Ascending aorta (tissue), 2 donors: ENCODE results near the gene PRKAG2. TPM values are rescaled to one million over a fixed set of nuclear protein-coding genes. Genes with fewer than 3 reads are reported as not detected.
"Not testable (repeated sequence)": the region's sequence is repeated elsewhere in the genome, so short reads cannot be mapped to it uniquely, and the experiment has no call there.

ENCODE experiments used
- DNase-seq, 2 donors: peaks; one replicate each; pipeline ENCODE4 v3.0.0-alpha.2; 2019; ENCODE audit warnings: low spot score in 2 of 2
- H3K27ac ChIP-seq, 2 donors: fragments of 200-600 bp; sonication (generic); one replicate each; pipeline ENCODE4 v1.5.1; 2016 to 2017; ENCODE audit warnings: mild to moderate bottlenecking in 1 of 2
- H3K27me3 ChIP-seq: fragments of 200-600 bp; sonication (generic); one replicate; pipeline ENCODE4 v1.5.1; 2017
- H3K36me3 ChIP-seq, 2 donors: fragments of 200-600 bp; sonication (generic); one replicate each; pipeline ENCODE4 v1.5.1; 2016
- H3K4me1 ChIP-seq, 2 donors: fragments of 200-600 bp; sonication (generic); one replicate each; pipeline ENCODE4 v1.5.1; 2016 to 2017; ENCODE audit warnings: mild to moderate bottlenecking in 1 of 2
- H3K4me3 ChIP-seq, 2 donors: fragments of 200-600 bp; sonication (generic); one replicate each; pipeline ENCODE4 v1.5.1; 2016 to 2017; ENCODE audit warnings: mild to moderate bottlenecking in 1 of 2
- H3K9me3 ChIP-seq, 2 donors: fragments of 200-600 bp; sonication (generic); one replicate each; pipeline ENCODE4 v1.5.1; 2016
- CTCF ChIP-seq, 3 experiments: fragments of 200-600 bp in 2 of 3; fragments of 450-650 bp in 1 of 3; sonication (generic) in 2 of 3; IDR thresholded peaks; one replicate each; pipeline ENCODE4 v1.5.1; 2016 to 2019; ENCODE audit warnings: antibody characterized with exemption in 3 of 3, mild to moderate bottlenecking in 1 of 3, moderate library complexity in 1 of 3
- intact Hi-C: fragments of 100-400 bp; cut with DNase I; formaldehyde crosslinking; loops from one replicate; pipeline ENCODE4 v1.15.1; 2023
- total RNA-seq: library from RNA; depleted of rRNA; stranded (reverse); fragments of >200 nt; gene quantifications from one replicate; pipeline ENCODE4 v1.1.0, GENCODE V29; 2016

Gene PRKAG2
- total RNA-seq, 1 donor from 2014 or later, result 26.7 TPM

DNA sequence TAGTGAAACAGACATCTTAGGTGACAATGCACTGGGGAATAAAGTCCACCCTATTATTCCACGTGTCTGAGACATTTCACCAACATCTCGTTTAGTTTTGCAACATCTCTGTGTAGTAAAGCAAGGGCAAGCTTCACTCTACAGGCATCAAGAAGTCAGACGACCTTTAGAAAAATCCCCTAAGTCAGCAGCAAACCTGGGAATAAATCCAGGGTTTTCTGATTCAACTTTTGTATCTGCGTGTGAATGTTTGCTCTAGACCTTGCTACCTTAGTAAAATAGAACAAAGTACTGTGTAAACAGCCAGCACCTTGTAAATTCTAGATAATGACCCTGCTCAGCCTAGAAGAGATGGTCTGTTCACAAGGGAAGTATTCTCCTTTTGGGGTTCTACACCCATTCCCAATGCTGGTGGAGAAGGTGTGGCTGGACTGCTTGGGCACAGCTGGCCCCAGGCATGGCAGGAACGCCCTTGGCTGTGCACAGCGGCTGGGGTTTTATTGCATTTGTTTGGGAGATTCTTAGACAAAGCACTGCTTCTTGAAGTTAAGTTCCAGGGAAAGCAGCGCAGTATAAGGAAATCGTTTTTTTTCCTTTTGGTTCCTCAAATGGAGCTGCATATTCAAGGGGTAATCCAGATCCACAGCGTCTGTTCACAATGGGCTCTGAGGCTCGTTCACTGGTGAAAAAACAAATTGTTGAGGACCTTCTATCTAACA lies 41.0 kb upstream of the PRKAG2 start:
- TF ChIP-seq CTCF (IDR thresholded peaks at IDR 0.05), result no peak
- Histone ChIP-seq H3K36me3 (no peaks in the 10 kb centered on the region), H3K27ac (no peak overlapping the region), H3K4me3 (no peak overlapping the region), H3K27me3 (no peaks in the 10 kb centered on the region), H3K9me3 (no peaks in the 10 kb centered on the region), H3K4me1 (no peaks in the 10 kb centered on the region)
- intact Hi-C loops, result no loop called here
- DNase-seq, result peak in 1 of 2 donors; percentile 34

DNA sequence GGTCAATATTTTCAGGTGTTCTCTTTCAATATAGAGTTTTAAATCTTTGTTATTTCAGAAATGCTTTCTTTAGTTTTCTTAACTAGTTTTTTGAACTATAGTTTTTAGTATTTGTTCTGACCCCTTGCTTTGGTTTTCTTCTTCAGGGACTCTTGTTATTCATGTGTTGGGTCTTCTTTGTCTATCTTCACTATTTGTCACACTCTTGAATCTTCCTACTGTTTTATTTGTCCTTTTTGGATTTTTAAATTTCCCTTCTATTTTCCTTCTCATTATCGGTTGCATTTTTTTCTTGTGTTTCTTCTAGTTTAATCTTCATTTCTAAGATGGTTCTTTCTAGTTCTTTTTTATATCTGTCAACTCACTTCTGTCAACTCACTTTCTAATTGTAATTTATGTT lies 37.1 kb upstream of the PRKAG2 start:
- Histone ChIP-seq H3K36me3 (no peaks in the 10 kb centered on the region), H3K4me1 (no peaks in the 10 kb centered on the region), H3K4me3 (no peak overlapping the region), H3K9me3 (no peaks in the 10 kb centered on the region), H3K27ac (no peak overlapping the region), H3K27me3 (no peaks in the 10 kb centered on the region)
- TF ChIP-seq CTCF (IDR thresholded peaks at IDR 0.05), result no peak
- intact Hi-C loops, result no loop called here
- DNase-seq, result no peak

GRCh38 chr7:151910655-151911054 lies 33.7 kb upstream of the PRKAG2 start:
- H3K4me1 ChIP-seq, intact Hi-C loops, H3K27me3 ChIP-seq, H3K9me3 ChIP-seq, H3K36me3 ChIP-seq, H3K4me3 ChIP-seq, H3K27ac ChIP-seq: not testable (repeated sequence)
- DNase-seq, result peak in 1 of 2 donors; percentile 2

GRCh38 chr7:151907115-151907514 lies 30.2 kb upstream of the PRKAG2 start:
- DNase-seq, result peak in 1 of 2 donors; percentile 5
- H3K4me3 ChIP-seq, H3K4me1 ChIP-seq, H3K36me3 ChIP-seq, H3K9me3 ChIP-seq, intact Hi-C loops, H3K27ac ChIP-seq, H3K27me3 ChIP-seq: not testable (repeated sequence)

DNA sequence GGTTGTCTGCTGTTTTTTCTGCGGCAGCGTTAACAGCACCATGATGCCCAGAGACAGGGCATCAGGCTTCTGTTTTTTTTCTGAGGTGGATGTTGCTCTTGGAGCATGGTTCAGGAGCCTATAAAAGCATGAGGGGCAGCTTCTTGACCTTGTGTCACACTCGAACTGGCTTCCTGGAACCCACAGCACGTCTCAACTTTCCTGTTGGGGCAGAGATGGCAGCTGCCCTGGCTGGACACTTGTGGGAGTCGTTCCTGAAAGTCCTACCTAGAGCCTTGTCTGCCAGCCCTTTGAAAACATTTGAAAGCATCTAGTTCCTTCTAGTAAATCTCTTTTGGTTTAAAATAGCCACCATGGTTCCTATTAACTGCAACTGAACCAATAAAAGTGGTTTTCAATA lies 28.9 kb upstream of the PRKAG2 start:
- Histone ChIP-seq H3K9me3 (no peaks in the 10 kb centered on the region), H3K27ac (no peak overlapping the region), H3K4me3 (no peak overlapping the region), H3K4me1 (no peaks in the 10 kb centered on the region), H3K27me3 (no peaks in the 10 kb centered on the region), H3K36me3 (no peaks in the 10 kb centered on the region)
- DNase-seq, result no peak
- no peak for TF ChIP-seq CTCF (IDR thresholded peaks at IDR 0.05)
- intact Hi-C loops, result no loop called here

- H3K27me3 ChIP-seq, result no peaks in the 10 kb centered on the region
- intact Hi-C loops, result no loop called here
- no peak for TF ChIP-seq CTCF (IDR thresholded peaks at IDR 0.05)
- H3K4me3 ChIP-seq, result no peak overlapping the region
- DNase-seq, result peak in 1 of 2 donors; percentile 7
- H3K36me3 ChIP-seq, result no peaks in the 10 kb centered on the region
- H3K4me1 ChIP-seq, result no peaks in the 10 kb centered on the region
- no peak overlapping the region for H3K27ac ChIP-seq
- H3K9me3 ChIP-seq, result no peaks in the 10 kb centered on the region
Observed at GRCh38 chr7:151905353-151905752, 28.4 kb upstream of the PRKAG2 start.

GRCh38 chr7:151904270-151904669 lies 27.4 kb upstream of the PRKAG2 start:
- DNase-seq, result peak in 1 of 2 donors; percentile 49
- Histone ChIP-seq H3K9me3 (no peaks in the 10 kb centered on the region), H3K4me1 (no peaks in the 10 kb centered on the region), H3K36me3 (no peaks in the 10 kb centered on the region), H3K4me3 (no peak overlapping the region), H3K27me3 (no peaks in the 10 kb centered on the region), H3K27ac (no peak overlapping the region)
- intact Hi-C loops, result no loop called here
- TF ChIP-seq CTCF (IDR thresholded peaks at IDR 0.05), result no peak
